Osteoblast (primary cell): ENCODE measurements around the gene EDEM3. TPM values are rescaled to one million over a fixed set of nuclear protein-coding genes. Genes with fewer than 3 reads are reported as not detected.

Experiments
- DNase-seq: peaks from one replicate; pipeline ENCODE4 v3.0.0; 2011; ENCODE audit warnings: low spot score, mixed read lengths; ENCODE audit not compliant: insufficient read length; ENCODE audit errors: missing footprints
- H2AFZ ChIP-seq: 2 replicates; pipeline ENCODE4 v1.6.0; 2011; ENCODE audit warnings: mild to moderate bottlenecking, low read length
- H3K27ac ChIP-seq: 2 replicates; pipeline ENCODE4 v1.5.1; 2011; ENCODE audit warnings: mild to moderate bottlenecking, low read depth, low read length, moderate library complexity
- H3K27me3 ChIP-seq: 2 replicates; pipeline ENCODE4 v1.6.0; 2012; ENCODE audit warnings: mild to moderate bottlenecking, control low read depth, inconsistent platforms, low read length, moderate library complexity; ENCODE audit not compliant: insufficient read depth
- H3K36me3 ChIP-seq: 2 replicates; pipeline ENCODE4 v1.5.1; 2011; ENCODE audit warnings: mild to moderate bottlenecking, low read length, control low read depth, moderate library complexity; ENCODE audit not compliant: insufficient read depth
- H3K4me1 ChIP-seq: 2 replicates; pipeline ENCODE4 v1.5.1; 2011; ENCODE audit warnings: mild to moderate bottlenecking, low read length, control low read depth, moderate library complexity; ENCODE audit not compliant: insufficient read depth
- H3K4me2 ChIP-seq: 2 replicates; pipeline ENCODE4 v1.6.0; 2011; ENCODE audit warnings: mild to moderate bottlenecking, low read length; ENCODE audit not compliant: insufficient read depth
- H3K4me3 ChIP-seq: fragments of 200-600 bp; sonication (generic); 3 replicates; pipeline ENCODE4 v1.5.1; 2012; ENCODE audit warnings: mild to moderate bottlenecking, low read length, inconsistent platforms; ENCODE audit not compliant: insufficient read depth
- H3K79me2 ChIP-seq: 2 replicates; pipeline ENCODE4 v1.6.0; 2012; ENCODE audit warnings: mild to moderate bottlenecking, low read length, control low read depth, inconsistent platforms; ENCODE audit not compliant: insufficient read depth
- H3K9me3 ChIP-seq: 2 replicates; pipeline ENCODE4 v1.5.1; 2011; ENCODE audit warnings: low read depth, low read length, control low read depth
- H4K20me1 ChIP-seq: 2 replicates; pipeline ENCODE4 v1.6.0; 2012; ENCODE audit warnings: mild to moderate bottlenecking, low read length, control low read depth; ENCODE audit not compliant: insufficient read depth
- total RNA-seq: library from RNA; depleted of rRNA; stranded (reverse); fragments of >200 nt; gene quantifications from 2 replicates; pipeline ENCODE4 v1.2.3, GENCODE V29; 2012
- TF ChIP-seq, protein P1 (sequence below): IDR thresholded peaks from 2 replicates; pipeline ENCODE4 v1.5.1; 2011; ENCODE audit warnings: mild to moderate bottlenecking, low read depth, low read length, moderate library complexity; ENCODE audit errors: extremely low read depth

Gene EDEM3
- total RNA-seq, 1 donor: 43.1 TPM

DNA sequence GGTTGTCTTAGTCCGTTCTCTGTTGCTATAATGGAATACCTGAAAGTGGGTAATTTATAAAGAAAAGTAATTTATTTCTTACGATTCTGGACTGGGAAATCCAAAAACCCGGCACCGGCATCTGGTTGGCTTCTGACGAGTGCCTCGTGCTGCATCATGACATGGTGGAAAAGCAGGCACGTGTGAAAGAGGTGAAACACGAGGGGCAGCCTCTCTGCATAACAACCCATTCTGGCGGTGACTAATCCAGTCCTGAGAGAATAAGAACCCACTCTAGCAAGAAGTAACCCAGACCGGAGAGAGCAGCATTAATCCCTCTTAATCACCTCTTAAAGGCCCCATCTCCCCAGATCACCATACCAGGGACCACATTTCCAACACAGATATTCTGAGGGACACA, 2.7 kb upstream of the EDEM3 start:
- H3K4me1 ChIP-seq: peaks cover 24% of the 10 kb centered on the region
- peaks cover 18% of the 10 kb centered on the region for H4K20me1 ChIP-seq
- H3K4me2 ChIP-seq: no peak overlapping the region
- H2AFZ ChIP-seq: no peak overlapping the region
- no peak for DNase-seq
- H3K27me3 ChIP-seq: peaks cover 3% of the 10 kb centered on the region
- no peaks in the 10 kb centered on the region for H3K36me3 ChIP-seq
- H3K79me2 ChIP-seq: peaks cover 23% of the 10 kb centered on the region
- no peak overlapping the region for H3K27ac ChIP-seq
- H3K4me3 ChIP-seq: no peak overlapping the region
- TF ChIP-seq, protein P1, sequence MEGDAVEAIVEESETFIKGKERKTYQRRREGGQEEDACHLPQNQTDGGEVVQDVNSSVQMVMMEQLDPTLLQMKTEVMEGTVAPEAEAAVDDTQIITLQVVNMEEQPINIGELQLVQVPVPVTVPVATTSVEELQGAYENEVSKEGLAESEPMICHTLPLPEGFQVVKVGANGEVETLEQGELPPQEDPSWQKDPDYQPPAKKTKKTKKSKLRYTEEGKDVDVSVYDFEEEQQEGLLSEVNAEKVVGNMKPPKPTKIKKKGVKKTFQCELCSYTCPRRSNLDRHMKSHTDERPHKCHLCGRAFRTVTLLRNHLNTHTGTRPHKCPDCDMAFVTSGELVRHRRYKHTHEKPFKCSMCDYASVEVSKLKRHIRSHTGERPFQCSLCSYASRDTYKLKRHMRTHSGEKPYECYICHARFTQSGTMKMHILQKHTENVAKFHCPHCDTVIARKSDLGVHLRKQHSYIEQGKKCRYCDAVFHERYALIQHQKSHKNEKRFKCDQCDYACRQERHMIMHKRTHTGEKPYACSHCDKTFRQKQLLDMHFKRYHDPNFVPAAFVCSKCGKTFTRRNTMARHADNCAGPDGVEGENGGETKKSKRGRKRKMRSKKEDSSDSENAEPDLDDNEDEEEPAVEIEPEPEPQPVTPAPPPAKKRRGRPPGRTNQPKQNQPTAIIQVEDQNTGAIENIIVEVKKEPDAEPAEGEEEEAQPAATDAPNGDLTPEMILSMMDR: no peak
- no peaks in the 10 kb centered on the region for H3K9me3 ChIP-seq

DNA sequence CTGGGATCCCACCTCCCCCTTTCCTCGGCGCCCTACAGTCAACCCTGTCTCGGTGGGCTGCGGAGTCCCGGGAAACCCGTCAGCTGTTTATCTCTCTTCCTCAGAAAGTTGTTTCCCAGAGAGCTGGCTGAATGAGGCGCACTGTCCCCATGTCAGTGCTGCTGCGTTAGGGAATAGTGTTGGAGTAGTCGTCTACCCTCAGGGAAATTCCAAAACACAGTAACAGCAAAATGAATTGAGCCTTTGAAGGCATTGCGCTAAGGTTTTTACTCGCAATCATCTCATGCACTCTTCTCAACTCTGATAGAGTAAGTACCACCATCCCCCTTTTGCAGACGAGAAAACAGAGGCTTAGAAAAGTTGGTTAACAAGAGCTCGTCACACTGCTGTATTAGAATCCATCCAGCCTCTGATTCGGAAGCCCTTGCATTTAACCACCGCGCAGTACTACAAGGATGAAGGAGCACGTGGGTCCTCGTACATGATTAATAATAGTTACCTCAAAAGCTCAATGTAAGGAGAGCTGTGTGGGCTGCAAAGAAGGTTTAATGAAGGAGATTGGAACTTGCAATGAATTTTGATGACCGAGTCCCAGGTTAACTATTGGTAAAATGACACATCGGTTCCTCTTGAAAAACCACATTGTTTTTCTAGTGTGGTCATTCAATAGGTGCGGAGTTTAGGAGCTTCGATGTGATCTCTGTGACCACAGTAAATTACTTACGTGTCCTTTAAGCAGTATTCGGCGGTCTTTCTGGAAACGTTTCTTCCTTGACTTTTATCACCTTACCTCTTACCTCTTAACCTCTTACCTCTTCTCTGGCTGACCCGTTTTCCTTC, 788 bp upstream of the EDEM3 start:
- Histone ChIP-seq H4K20me1 (peaks cover 18% of the 10 kb centered on the region), H3K36me3 (no peaks in the 10 kb centered on the region), H3K27ac (peak overlapping the region; percentile 92), H3K9me3 (no peaks in the 10 kb centered on the region), H2AFZ (peak overlapping the region; percentile 96), H3K4me2 (peak overlapping the region; percentile 98), H3K79me2 (peaks cover 36% of the 10 kb centered on the region), H3K4me3 (peak overlapping the region; percentile 98), H3K27me3 (peaks cover 3% of the 10 kb centered on the region), H3K4me1 (peaks cover 24% of the 10 kb centered on the region)
- DNase-seq: peak; percentile 22
- TF ChIP-seq, protein P1: no peak

DNA sequence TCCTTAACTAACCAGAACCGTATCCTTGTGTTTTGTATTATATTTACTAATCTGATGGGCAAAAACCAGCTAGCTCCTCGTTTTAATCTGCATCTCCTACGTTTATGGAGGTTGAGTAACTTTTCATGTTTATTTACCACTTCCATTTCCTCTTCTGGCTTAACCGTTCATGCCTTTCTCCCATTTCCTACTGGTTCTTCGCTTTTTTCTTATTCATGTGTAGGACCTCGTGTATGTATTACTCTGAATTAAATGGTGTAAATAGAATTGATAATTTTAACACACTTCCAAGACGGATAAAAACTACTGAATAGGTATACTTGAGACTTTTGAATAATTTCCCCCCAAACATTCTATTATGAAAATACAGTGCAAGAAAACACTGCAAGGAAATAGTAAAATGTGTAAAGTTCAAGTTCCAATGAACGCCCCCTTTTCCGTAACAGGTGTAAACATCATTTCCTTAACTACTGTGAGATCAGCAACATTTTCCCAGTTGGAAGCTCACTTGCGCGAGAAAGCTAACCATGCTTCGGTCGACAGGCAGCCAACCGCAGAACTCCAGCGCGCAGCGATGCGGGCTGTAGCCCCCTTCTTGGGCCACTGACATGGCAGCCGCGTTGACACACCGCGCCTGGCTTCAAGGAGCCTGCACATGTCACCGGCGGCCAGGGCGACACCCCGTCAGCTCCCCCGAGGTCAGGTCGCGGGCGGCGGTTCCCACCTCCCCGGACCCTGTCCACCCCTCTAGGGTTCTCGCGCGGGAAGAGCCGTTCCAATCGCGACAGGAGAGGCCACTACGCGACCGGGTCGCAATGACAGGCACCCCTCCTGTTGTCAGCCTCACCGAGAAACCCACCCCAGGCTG, 816 bp downstream of the EDEM3 start:
- no peaks in the 10 kb centered on the region for H3K9me3 ChIP-seq
- peak; percentile 48 for DNase-seq
- H3K4me1 ChIP-seq: peaks cover 29% of the 10 kb centered on the region
- H3K36me3 ChIP-seq: no peaks in the 10 kb centered on the region
- H3K4me2 ChIP-seq: peak overlapping the region; percentile 88
- H3K4me3 ChIP-seq: peak overlapping the region; percentile 98
- H3K27me3 ChIP-seq: peaks cover 3% of the 10 kb centered on the region
- peak overlapping the region; percentile 92 for H3K27ac ChIP-seq
- peaks cover 42% of the 10 kb centered on the region for H3K79me2 ChIP-seq
- TF ChIP-seq, protein P1: no peak
- peak overlapping the region; percentile 89 for H2AFZ ChIP-seq
- peaks cover 18% of the 10 kb centered on the region for H4K20me1 ChIP-seq

DNA sequence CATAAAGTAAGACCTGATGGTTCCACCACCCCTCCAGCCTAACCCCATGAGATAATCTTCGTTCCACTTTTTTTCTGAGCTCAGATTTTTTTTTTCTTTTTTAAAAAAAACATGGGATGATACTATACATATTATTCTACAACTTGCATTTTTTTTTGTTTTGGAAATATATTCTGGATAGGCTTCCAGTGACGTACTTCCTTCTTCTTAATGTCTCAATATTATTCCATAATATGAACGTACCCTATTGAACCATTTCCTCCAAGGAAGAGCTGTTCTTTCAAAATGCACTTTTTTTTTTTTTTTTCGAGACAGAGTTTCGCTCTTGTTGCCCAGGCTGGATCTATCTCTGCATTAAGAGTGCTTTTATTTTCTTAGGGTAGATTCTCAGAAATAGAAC, 1.5 kb downstream of the EDEM3 start:
- Histone ChIP-seq H3K27me3 (peaks cover 3% of the 10 kb centered on the region), H3K4me3 (peak overlapping the region; percentile 98), H4K20me1 (peaks cover 18% of the 10 kb centered on the region), H3K9me3 (no peaks in the 10 kb centered on the region), H3K4me2 (peak overlapping the region; percentile 88), H3K79me2 (peaks cover 42% of the 10 kb centered on the region), H3K4me1 (peaks cover 29% of the 10 kb centered on the region), H3K27ac (no peak overlapping the region), H3K36me3 (no peaks in the 10 kb centered on the region), H2AFZ (no peak overlapping the region)
- DNase-seq: no peak
- TF ChIP-seq, protein P1: no peak
